ENCODE data around the gene AQP2.

Gene AQP2

DNA sequence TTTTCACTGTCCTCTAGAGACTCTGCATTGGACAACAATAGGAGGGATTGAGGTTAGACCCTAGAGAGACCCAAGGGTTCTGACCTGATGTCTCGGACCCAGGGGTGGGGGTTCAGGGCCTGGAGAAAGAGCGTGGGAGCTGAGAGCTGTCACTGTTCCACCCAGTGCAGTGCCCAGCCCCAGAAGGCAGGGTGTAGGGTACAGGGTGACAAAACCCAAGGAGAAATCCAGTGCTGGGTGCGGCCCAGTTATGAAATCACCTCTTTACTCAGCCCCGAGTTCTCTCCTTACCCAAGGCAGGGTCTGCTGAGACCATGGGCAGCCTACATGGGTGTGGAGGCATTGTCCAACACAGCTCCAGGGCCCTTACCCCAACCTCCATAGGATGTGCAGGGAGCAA lies 2.6 kb downstream of the AQP2 start:
- Histone ChIP-seq H3K36me3 (ENCODE audit: control insufficient read depth, insufficient read depth, low read length) (no peaks in the 10 kb centered on the region), H3K27me3 (replicated peaks; ENCODE audit: control insufficient read depth, insufficient read depth, low read length) (peaks cover 5% of the 10 kb centered on the region), H3K4me3 (replicated peaks; ENCODE audit: low read depth, low read length) (no peak overlapping the region)
- TF ChIP-seq, protein P1, sequence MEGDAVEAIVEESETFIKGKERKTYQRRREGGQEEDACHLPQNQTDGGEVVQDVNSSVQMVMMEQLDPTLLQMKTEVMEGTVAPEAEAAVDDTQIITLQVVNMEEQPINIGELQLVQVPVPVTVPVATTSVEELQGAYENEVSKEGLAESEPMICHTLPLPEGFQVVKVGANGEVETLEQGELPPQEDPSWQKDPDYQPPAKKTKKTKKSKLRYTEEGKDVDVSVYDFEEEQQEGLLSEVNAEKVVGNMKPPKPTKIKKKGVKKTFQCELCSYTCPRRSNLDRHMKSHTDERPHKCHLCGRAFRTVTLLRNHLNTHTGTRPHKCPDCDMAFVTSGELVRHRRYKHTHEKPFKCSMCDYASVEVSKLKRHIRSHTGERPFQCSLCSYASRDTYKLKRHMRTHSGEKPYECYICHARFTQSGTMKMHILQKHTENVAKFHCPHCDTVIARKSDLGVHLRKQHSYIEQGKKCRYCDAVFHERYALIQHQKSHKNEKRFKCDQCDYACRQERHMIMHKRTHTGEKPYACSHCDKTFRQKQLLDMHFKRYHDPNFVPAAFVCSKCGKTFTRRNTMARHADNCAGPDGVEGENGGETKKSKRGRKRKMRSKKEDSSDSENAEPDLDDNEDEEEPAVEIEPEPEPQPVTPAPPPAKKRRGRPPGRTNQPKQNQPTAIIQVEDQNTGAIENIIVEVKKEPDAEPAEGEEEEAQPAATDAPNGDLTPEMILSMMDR (IDR thresholded peaks at IDR 0.05; ENCODE audit: insufficient read depth, low read length, poor library complexity, severe bottlenecking): no peak
- no peak for DNase-seq (ENCODE audit: extremely low read depth, insufficient read length)

- H3K27me3 ChIP-seq (replicated peaks; ENCODE audit: control insufficient read depth, insufficient read depth, low read length): peaks cover 6% of the 10 kb centered on the region
- no peak for DNase-seq (ENCODE audit: extremely low read depth, insufficient read length)
- H3K4me3 ChIP-seq (replicated peaks; ENCODE audit: low read depth, low read length): no peak overlapping the region
- H3K36me3 ChIP-seq (ENCODE audit: control insufficient read depth, insufficient read depth, low read length): no peaks in the 10 kb centered on the region
- TF ChIP-seq, protein P1 (IDR thresholded peaks at IDR 0.05; ENCODE audit: insufficient read depth, low read length, poor library complexity, severe bottlenecking): no peak
Observed at GRCh38 chr12:49953961-49954846, 3.7 kb downstream of the AQP2 start.

DNA sequence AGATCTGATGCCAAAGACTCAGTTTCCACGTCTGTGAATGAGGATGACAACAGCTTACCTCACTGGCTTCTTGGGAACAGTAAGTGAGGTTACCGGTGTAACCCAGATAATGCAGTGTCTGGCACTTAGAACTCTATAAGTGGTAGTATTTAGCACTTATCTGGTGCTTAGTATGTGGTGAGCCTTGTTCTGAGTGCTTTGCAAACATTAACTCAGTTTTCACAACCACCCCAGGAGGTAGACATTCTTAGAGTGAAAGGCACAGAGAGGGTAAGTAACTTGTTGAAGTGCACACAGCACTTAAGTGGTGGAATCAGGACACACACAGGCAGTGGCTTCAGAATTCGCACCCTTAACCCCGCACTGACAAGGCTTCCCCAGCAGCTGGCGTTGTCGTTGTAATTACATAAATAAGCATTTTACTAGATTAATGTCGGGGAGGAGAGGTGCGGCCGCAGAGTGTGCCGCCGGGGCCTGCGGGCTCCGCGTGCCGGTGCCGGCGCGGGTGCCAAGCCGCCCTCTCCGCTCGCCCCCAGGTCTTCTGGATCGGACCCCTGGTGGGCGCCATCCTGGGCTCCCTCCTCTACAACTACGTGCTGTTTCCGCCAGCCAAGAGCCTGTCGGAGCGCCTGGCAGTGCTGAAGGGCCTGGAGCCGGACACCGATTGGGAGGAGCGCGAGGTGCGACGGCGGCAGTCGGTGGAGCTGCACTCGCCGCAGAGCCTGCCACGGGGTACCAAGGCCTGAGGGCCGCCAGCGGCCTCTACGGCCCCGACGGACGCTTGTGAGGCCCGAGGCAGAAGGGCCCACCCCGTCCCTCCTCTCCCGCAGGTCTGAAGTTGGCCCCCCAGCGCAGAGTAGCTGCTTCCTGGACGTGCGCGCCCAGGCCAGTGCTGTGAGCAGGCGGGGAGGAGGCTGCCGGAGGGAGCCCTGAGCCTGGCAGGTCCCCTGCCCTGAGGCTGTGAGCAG lies 4.6 kb downstream of the AQP2 start:
- Histone ChIP-seq H3K36me3 (ENCODE audit: control insufficient read depth, insufficient read depth, low read length) (no peaks in the 10 kb centered on the region), H3K27me3 (replicated peaks; ENCODE audit: control insufficient read depth, insufficient read depth, low read length) (peaks cover 4% of the 10 kb centered on the region), H3K4me3 (replicated peaks; ENCODE audit: low read depth, low read length) (no peak overlapping the region)
- TF ChIP-seq, protein P1 (IDR thresholded peaks at IDR 0.05; ENCODE audit: insufficient read depth, low read length, poor library complexity, severe bottlenecking): no peak
- DNase-seq (ENCODE audit: extremely low read depth, insufficient read length): no peak

- Histone ChIP-seq H3K27me3 (replicated peaks; ENCODE audit: control insufficient read depth, insufficient read depth, low read length) (peaks cover 6% of the 10 kb centered on the region), H3K36me3 (ENCODE audit: control insufficient read depth, insufficient read depth, low read length) (no peaks in the 10 kb centered on the region), H3K4me3 (replicated peaks; ENCODE audit: low read depth, low read length) (no peak overlapping the region)
- TF ChIP-seq, protein P1 (IDR thresholded peaks at IDR 0.05; ENCODE audit: insufficient read depth, low read length, poor library complexity, severe bottlenecking): no peak
- DNase-seq (ENCODE audit: extremely low read depth, insufficient read length): no peak
Observed at GRCh38 chr12:49955899-49956662, 5.5 kb downstream of the AQP2 start.

All from GM06990 (cell line).